ENCODE data around the gene C19orf25. TPM values are rescaled to one million over a fixed set of nuclear protein-coding genes. Genes with fewer than 3 reads are reported as not detected.
"Not testable (repeated sequence)": the region's sequence is repeated elsewhere in the genome, so short reads cannot be mapped to it uniquely, and the experiment has no call there.

C19orf25 gene
- total RNA-seq, 1 experiment from 2014 or later, result 20.0 TPM

DNA sequence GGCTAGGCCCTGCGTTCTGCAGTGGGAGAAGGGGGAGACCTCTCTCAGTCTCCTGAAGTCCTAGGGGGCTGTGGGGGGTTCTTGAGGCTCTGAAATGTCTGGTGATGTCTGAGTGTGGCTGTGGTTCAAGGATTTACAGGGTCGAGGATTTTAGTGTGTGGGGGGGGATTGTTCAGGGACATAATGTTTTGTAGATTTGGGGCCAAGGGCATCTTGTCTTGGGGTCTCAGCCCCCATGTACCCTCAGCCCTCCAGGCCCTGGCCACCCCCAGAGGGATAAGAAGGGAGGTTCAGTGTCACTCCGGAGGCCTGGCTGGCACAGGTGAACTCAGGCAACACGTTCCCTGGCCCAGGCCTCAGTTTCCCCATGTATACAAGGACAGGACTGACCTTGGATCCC is 31.5 kb downstream of the C19orf25 start:
- in situ Hi-C loops (cut with HindIII; ENCODE audit: low pct_unique_long_range_greater_than_20kb, low sequenced_read_pairs), result no loop called here
- DNase-seq (ENCODE audit: low read depth, low spot score), result no peak

DNA sequence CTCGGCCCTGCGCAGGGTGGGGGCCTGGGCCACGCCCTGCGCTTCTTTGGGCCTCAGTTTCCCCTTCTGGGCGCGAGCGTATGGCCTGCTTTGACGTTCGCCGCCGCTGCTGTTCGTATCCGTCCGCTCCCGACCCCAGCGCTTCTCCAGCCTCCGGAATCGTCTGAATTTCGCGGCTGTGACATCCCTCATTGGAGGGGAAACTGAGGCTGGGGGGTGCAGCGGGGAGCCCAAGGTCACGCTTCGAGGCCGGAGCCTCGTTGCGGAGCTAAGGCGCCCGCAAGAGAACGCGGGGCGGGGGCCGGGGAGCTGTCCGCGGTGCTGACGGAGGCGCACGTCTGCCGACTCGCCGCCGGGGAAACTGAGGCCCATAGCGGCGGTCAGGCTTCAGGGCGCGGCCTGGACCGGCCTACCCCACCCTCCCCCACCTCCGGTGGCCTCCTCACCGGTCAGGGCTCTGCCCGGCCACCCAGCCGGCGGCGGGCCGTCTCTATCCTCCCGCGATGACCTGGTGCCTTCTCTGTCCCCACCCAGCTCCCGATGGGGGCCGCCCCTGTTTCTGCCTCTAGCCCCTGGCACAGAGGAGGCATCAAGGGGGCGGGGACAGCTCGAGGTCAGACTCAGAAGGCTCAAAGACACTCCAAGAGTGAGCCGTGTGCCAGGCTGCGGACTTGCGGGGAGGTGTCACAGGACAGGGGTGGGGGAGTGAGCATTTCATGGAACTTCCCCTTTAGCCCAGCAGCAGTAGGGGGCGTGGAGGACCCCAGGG is 32.1 kb downstream of the C19orf25 start:
- in situ Hi-C loops (cut with HindIII; ENCODE audit: low pct_unique_long_range_greater_than_20kb, low sequenced_read_pairs), result no loop called here
- no peak for DNase-seq (ENCODE audit: low read depth, low spot score)

DNA sequence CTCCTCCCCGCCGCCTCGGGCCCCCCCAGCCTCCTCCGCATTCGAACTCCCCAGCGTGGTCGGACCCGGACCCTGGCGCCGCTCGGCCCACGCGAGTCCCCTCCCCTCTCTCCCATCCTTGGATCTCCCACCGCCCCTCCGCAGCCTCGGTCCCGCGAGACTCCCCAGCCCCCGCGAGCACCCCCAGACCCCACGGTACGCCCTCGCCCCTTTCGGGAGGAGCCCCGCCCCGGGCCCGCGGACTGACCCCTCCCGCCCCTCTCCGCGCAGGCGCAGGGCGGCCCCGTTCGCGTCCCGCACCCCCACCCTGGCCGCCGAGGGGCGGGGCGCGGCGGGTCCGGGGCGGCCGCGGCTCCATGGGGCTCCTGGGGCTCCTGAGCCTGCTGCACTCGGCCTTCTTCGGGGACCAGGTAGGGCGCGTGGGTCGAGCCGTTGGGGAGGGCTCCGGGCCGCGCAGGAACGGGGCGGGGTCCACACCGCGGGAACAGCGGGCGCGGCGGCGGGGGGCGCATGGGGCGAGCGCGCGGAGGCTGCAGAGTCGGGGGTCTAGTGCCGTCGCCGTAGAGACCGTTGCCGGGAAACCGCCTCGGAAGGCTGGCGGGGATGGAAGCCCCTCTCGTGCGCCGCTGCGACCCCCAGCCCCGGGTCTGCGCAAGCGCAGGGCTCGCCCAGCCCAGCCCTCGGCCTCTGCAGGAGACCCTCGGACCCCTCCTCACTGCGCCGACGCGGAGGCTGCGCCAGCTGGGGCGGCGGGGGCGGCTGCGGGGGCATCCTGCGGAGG is 32.9 kb downstream of the C19orf25 start:
- DNase-seq (ENCODE audit: low read depth, low spot score), result peak; percentile 42
- in situ Hi-C loops (cut with HindIII; ENCODE audit: low pct_unique_long_range_greater_than_20kb, low sequenced_read_pairs), result no loop called here

DNA sequence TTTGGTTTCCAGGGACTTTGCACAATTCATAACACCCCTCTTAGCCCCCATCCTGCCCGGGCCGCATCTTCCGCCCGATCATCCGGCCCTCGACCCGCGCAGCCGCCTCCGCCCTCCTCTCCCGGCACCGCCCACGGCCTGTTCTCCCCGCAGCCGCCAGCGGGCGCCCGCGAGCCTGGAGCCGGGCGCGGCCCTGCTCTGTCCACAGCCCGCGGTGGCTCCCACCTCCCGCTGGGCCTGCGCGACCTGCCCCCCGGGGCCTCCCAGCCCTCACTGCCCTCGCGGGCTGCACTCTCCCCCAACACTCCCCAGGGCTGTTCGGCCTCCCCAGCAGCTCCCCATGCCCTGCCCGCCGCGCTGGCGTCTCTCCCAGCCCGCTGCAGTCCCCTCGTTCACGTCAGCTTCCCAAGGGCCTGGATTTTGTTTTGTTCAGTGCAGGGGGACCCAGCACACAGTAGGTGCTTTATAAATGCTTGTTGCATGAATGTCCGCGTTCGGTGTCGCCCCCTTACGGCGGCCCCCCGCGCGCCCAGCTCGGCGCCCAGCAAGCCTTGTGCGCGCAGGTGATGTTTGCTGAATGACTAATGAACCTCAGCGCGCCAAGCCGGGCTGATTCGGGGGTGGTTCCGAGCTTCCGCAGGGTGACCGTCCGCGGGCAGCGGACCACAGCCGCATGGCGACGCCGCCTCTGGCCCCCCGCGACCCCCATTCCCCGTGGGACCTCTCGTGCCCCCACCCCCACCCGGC is 33.7 kb downstream of the C19orf25 start:
- DNase-seq (ENCODE audit: low read depth, low spot score), result peak; percentile 62
- in situ Hi-C loops (cut with HindIII; ENCODE audit: low pct_unique_long_range_greater_than_20kb, low sequenced_read_pairs), result no loop called here

DNA sequence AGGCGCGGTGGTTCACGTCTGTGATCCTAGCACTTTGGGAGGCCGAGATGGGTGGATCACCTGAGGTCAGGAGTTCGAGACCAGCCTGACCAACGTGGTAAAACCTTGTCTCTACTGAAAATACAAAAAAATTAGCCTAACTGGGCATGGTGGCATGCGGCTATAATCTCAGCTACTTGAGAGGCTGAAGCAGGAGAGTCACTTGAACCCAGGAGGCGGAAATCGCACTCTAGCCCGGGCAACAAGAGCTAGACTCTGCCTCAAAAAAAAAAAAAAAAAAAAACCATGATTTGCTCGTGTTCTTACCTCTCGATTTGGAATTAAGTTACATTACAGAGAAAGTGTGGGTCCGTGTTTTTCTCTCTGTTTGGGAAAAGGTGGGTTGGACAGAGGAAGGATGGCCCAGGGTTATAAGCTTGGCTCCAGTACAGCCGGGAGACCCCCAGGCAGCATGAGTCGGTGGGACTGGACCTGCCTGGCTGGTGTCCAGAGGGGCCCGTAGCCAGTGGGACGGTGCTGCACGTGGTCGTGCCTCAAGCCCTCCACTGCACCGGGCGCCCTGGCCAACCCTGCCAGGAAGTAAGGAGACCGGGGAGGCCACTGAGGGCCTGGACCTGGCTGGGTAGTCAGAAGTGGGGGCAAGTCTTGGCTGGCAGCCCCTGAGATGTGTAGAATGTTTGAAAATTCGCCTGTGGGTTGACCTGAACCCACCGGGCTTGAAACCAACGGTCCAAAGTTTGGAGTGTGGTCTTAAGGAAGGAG is 37.2 kb downstream of the C19orf25 start:
- in situ Hi-C loops (cut with HindIII; ENCODE audit: low pct_unique_long_range_greater_than_20kb, low sequenced_read_pairs), result no loop called here

DNA sequence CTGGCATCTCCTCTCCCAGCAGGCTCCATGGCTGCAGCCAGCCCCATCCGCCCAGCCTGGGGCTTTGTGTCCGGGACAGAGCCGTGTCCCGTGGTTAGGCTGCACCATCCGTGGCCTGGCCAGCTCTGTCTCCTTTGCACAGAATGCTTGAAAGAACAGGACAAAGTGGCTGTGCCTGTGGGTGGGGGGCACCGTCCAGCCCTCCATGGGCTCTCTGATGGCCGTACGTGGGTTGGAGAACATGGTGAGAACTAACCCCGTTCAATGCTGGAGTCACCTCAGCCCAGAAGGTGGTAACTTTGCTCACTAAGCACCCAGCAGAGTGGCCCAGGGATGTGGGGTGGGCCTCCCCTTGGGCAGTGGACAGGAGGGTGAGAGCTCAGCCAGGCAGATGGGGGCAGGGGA is 38.0 kb downstream of the C19orf25 start:
- in situ Hi-C loops (cut with HindIII; ENCODE audit: low pct_unique_long_range_greater_than_20kb, low sequenced_read_pairs), result no loop called here
- DNase-seq (ENCODE audit: low read depth, low spot score), result no peak

More for the DNA sequence above, 37.2 kb downstream of the C19orf25 start:
- no peak for DNase-seq (ENCODE audit: low read depth, low spot score)

DNA sequence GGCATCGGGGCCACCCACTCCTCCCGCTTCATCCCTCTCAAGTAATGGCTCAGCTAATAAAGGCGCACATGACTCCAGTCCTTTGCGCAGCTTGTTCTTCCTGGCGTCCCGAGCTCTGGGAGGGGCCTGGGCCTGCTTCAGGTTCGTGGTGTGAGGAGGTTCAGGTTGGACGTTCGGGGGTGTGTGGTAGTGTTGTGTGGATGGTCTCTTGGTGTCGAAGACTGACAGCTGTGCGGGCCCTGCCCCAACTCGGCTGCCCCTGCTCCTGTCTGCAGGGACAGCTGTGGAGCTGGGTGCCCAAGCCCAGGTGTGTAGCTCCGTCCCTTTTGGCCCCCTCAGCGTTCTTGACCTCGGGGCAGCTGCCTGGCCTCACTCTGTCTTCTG is 38.6 kb downstream of the C19orf25 start:
- in situ Hi-C loops (cut with HindIII; ENCODE audit: low pct_unique_long_range_greater_than_20kb, low sequenced_read_pairs), result no loop called here
- no peak for DNase-seq (ENCODE audit: low read depth, low spot score)

DNA sequence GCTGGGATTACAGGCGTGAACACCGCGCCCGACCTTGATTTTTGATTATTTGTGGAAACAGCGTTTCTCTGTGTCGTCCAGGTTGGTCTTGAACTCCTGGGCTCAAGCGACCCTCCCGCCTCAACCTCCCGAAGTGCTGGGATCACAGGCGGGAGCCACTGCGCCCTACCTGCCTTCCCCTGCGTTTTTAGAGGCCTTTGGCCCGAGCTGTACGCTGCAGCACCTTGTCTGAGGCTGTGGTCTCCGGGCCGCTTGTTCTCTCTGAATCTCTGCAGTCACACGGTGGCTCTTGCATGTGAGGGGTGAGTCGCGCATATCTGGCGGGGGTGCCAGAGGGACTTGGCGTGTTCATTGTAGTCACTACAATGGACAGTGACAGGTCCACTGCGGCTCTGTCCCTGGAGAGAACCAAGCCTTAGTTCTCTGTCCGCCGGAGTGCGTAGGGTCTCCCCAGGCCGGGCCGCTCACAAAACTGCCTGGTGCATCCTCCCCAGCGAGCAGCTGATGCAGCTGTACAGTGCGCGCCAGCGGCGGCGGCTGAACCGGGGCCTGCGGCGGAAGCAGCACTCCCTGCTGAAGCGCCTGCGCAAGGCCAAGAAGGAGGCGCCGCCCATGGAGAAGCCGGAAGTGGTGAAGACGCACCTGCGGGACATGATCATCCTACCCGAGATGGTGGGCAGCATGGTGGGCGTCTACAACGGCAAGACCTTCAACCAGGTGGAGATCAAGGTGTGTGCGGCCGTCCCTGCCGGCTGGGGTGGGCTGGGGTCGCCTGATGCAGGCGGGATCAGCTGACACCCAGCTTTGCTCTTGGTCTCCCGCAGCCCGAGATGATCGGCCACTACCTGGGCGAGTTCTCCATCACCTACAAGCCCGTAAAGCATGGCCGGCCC is 39.2 kb downstream of the C19orf25 start:
- DNase-seq (ENCODE audit: low read depth, low spot score); in situ Hi-C loops (cut with HindIII; ENCODE audit: low pct_unique_long_range_greater_than_20kb, low sequenced_read_pairs): not testable (repeated sequence)

DNA sequence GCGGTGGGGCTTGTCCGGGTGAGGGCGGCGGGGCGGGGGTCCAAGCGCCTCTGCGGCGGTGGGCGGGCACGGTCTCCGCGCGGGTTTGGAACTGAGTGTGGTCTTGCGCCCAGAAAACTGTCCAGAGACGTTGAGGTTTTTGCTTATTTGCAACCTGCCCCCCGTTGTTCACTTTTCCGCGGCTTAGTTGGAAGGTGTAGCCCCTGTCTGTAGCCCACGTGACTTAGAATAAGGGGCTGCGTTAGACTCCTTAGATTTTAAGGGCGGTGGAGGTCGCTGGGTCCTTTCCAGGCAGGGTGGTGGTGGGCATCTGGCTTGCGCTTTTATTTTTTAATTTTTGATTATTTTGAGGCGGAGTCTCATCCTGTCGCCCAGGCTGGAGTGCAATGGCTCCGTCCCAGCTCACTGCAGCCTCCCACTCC is 40.1 kb downstream of the C19orf25 start:
- in situ Hi-C loops (cut with HindIII; ENCODE audit: low pct_unique_long_range_greater_than_20kb, low sequenced_read_pairs), result no loop called here
- no peak for DNase-seq (ENCODE audit: low read depth, low spot score)

DNA sequence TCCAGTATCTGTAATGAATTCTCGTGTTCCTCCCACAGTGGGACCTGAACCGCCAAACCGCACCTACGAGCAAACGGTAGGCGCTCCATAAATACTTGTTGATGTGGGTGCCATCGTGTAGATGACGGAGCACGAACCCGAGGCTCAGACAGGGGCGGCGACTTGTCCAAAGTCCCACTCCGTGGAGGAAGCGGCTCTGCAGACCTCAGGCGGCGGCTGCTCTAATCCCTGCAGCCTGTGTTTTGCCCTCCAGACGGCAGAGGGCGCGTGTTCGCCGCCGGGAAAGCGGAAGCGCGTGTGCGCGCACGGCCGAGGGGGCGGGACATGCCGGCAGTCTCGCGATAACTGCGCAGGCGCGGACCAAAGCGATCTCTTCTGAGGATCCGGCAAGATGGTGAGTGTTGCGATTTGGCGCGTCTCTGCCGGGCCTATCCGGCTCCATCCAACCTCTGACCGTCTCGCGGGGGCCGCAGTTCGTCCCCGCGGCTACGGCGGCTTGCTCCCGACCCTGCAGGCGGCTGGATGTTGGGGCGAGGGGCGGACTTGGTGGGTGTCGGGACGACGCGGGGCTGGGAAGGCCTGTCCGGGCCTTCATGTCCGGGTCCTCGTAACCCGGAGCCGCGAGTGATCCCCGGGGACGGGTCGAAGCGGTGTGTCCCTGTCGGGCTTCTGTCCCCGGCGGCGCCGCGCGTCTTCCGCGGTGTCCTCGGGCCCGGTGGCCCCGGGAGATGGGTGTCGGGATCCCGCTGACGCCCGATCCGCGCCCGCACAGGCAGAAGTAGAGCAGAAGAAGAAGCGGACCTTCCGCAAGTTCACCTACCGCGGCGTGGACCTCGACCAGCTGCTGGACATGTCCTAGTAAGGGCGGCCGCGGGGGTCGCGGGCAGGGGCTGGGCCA is 40.7 kb downstream of the C19orf25 start, which contains the start of gene RPS15:
RPS15 (plus strand) TSS at position 362 of the 898 bp plus-strand sequence; CDS start at position 392, 30 bp downstream.
- in situ Hi-C loops (cut with HindIII; ENCODE audit: low pct_unique_long_range_greater_than_20kb, low sequenced_read_pairs), result no loop called here
- peak; percentile 89 for DNase-seq (ENCODE audit: low read depth, low spot score)

DNA sequence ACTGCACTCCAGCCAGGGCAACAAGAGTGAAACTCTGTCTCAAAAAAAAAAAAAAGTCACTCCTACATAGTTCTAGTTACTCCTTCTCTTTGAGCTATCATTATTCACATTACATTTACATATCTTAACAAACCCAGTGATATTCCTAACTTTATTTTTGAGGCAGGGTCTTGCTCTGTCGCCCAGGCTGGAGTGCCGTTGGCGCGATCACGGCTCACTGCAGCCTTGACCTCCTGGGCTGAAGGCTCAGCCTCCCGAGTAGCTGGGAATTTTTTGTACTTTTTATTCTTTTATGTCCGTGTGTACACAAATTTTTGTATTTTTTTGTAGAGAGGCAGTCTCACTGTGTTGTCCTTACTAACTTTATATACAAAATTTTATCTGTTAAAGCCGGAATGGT is 41.4 kb downstream of the C19orf25 start:
- in situ Hi-C loops (cut with HindIII; ENCODE audit: low pct_unique_long_range_greater_than_20kb, low sequenced_read_pairs), result no loop called here
- no peak for DNase-seq (ENCODE audit: low read depth, low spot score)

DNA sequence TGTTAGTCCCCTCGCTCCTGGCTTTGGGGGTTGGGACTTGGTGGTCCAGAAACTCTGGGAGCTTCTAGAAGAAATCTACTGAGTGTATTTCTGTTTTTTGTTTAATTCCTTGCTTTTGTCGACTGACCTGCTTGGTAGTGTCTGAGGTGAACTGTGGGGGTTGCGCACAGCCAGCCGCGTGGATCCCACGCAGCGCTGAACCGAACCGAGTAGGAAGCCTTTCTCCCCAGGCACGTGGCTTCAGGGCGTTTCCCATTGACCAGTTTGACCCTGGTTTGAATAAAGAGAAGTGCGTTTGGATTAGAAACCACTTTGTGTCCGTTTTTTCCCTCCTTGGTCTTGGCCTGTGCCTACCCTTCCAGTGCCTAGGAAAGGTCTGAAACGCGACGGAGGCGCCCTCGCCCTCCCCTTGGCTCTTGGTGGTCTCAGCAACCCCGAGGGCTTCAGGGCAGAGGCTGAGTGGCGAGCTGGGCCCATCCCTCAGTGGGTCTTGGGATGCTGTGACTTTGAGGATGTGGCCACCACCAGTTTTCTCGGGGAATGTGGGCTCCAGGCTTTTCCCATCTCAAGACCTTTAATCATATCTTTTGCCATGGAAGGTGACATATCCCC is 43.5 kb downstream of the C19orf25 start:
- in situ Hi-C loops (cut with HindIII; ENCODE audit: low pct_unique_long_range_greater_than_20kb, low sequenced_read_pairs), result no loop called here
- DNase-seq (ENCODE audit: low read depth, low spot score), result no peak

DNA sequence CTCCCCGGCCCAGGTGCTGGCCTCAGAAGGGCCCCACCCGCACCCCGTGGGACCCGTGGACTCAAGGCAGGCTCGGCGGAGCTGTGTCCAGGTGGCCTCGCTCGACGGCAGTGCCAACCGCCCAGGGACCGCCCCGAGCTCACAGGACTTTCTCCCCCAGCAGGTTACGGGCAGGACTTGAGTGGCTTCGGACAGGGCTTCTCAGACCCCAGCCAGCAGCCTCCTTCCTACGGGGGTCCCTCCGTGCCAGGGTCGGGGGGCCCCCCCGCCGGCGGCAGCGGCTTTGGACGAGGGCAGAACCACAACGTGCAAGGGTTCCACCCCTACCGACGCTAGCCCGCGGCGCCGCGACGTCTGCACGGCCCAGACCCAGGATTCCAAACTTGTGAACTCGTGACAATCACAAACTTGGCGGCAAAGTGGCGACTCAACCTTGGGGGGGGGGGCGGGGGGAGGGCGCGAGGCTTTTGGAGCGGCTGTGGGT is 44.4 kb downstream of the C19orf25 start:
- in situ Hi-C loops (cut with HindIII; ENCODE audit: low pct_unique_long_range_greater_than_20kb, low sequenced_read_pairs), result no loop called here
- DNase-seq (ENCODE audit: low read depth, low spot score), result no peak

DNA sequence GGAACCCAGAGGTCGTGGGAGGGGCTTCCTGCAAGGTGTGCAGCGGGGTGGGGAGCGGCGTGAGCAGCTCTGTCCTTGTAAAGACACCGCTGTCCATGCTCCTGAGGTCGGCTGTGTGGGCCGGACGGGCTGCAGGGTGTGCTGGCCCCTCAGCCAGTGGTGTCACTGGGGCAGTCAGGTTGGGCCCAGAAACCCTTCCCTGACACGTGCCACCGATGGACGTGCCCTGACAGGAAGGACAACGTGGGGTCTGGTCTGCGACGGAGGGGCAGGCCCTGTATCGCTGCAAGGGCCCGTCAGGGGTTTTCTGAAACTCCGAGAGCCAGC is 45.0 kb downstream of the C19orf25 start:
- in situ Hi-C loops (cut with HindIII; ENCODE audit: low pct_unique_long_range_greater_than_20kb, low sequenced_read_pairs), result no loop called here
- DNase-seq (ENCODE audit: low read depth, low spot score), result no peak
